Adrenal gland (tissue), 5 donors: Measurements from ENCODE around the gene SCN3A.

ENCODE experiments used
- POLR2A ChIP-seq, 2 donors: fragments of 450-650 bp; IDR thresholded peaks; one replicate each; pipeline ENCODE4 v1.6.1; 2017; ENCODE audit warnings: antibody characterized with exemption in 2 of 2, mild to moderate bottlenecking in 2 of 2, moderate library complexity in 1 of 2
- TF ChIP-seq, protein P1 (sequence below), 6 experiments: fragments of 450-650 bp in 4 of 6; fragments of 200-600 bp in 2 of 6; sonication (generic) in 1 of 6; IDR thresholded peaks; 1 replicate in 5 of 6; 2 replicates in 1 of 6; pipeline versions ENCODE4 v1.5.1 to v1.8.0; 2016 to 2021; ENCODE audit warnings: antibody characterized with exemption in 6 of 6, mild to moderate bottlenecking in 2 of 6, moderate library complexity in 1 of 6
- donor health status: DM: no; HTN: no; CAD: no.

DNA sequence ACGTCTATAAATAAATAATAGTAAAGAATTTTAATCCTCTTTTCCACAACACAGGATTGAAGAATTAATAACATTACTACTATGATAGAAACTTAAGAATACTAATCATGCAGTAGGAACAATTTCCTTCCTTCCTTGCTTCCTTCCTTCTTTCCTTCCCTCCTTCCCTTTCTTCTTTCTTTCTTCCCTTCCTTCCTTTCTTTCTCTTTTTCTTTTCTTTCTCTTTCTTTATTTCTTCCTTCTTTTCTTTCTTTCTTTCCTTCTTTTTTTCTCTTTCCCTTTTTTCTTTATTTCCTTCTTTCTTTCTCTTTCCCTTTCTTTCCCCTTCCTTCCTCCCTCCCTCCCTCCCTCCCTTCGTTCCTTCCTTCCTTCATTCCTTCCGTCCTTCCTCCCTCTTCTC, 77.6 kb downstream of the SCN3A start:
- TF ChIP-seq, protein P1, sequence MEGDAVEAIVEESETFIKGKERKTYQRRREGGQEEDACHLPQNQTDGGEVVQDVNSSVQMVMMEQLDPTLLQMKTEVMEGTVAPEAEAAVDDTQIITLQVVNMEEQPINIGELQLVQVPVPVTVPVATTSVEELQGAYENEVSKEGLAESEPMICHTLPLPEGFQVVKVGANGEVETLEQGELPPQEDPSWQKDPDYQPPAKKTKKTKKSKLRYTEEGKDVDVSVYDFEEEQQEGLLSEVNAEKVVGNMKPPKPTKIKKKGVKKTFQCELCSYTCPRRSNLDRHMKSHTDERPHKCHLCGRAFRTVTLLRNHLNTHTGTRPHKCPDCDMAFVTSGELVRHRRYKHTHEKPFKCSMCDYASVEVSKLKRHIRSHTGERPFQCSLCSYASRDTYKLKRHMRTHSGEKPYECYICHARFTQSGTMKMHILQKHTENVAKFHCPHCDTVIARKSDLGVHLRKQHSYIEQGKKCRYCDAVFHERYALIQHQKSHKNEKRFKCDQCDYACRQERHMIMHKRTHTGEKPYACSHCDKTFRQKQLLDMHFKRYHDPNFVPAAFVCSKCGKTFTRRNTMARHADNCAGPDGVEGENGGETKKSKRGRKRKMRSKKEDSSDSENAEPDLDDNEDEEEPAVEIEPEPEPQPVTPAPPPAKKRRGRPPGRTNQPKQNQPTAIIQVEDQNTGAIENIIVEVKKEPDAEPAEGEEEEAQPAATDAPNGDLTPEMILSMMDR (IDR thresholded peaks at IDR 0.05): no peak
- TF ChIP-seq POLR2A (IDR thresholded peaks at IDR 0.05): no peak
